HEK293 (cell line): ENCODE results near the gene SRMS.

Source experiments
- OSR2 ChIP-seq: fragments of 450-650 bp; formaldehyde crosslinking; IDR thresholded peaks from 2 replicates; pipeline ENCODE4 v1.5.1; 2016; ENCODE audit warnings: missing biosample characterization, missing genetic modification characterization
- SALL2 ChIP-seq: fragments of 450-650 bp; formaldehyde crosslinking; IDR thresholded peaks from 2 replicates; pipeline ENCODE4 v1.5.0; 2017; ENCODE audit warnings: missing biosample characterization, mild to moderate bottlenecking, missing genetic modification characterization, borderline replicate concordance
- TCF7L2 ChIP-seq: IDR thresholded peaks from 2 replicates; pipeline ENCODE4 v1.6.1; 2011; ENCODE audit warnings: low read depth, mild to moderate bottlenecking, inconsistent platforms, low read length, moderate library complexity, borderline replicate concordance
- ZNF155 ChIP-seq: fragments of 450-650 bp; formaldehyde crosslinking; IDR thresholded peaks from 2 replicates; pipeline ENCODE4 v1.5.1; 2016; ENCODE audit warnings: missing biosample characterization, missing genetic modification characterization
- ZNF184 ChIP-seq: fragments of 450-650 bp; IDR thresholded peaks from 2 replicates; pipeline ENCODE4 v1.5.1; 2018; ENCODE audit warnings: missing biosample characterization, mild to moderate bottlenecking, missing genetic modification characterization
- ZNF274 ChIP-seq, 2 experiments: fragments of 200-500 bp in 1 of 2; fragments of 450-650 bp in 1 of 2; sonication (Bioruptor generic) in 1 of 2; formaldehyde crosslinking in 1 of 2; IDR thresholded peaks; 2 replicates each; pipeline versions ENCODE4 v1.5.1 to v1.6.1; 2014 to 2016; ENCODE audit warnings: borderline replicate concordance in 1 of 2, inconsistent platforms in 1 of 2, low read length in 1 of 2, missing biosample characterization in 1 of 2, missing genetic modification characterization in 1 of 2
- ZNF501 ChIP-seq: fragments of 450-650 bp; formaldehyde crosslinking; IDR thresholded peaks from 2 replicates; pipeline ENCODE4 v1.5.1; 2016; ENCODE audit warnings: missing biosample characterization, missing genetic modification characterization
- ZNF791 ChIP-seq: fragments of 450-650 bp; formaldehyde crosslinking; IDR thresholded peaks from 2 replicates; pipeline ENCODE4 v1.5.1; 2016; ENCODE audit warnings: missing biosample characterization, missing genetic modification characterization
- TF ChIP-seq, protein P1 (sequence below): fragments of 450-650 bp; formaldehyde crosslinking; IDR thresholded peaks from 2 replicates; pipeline ENCODE4 v1.5.1; 2016; ENCODE audit warnings: missing biosample characterization, missing genetic modification characterization
- TF ChIP-seq, protein P2 (sequence below): fragments of 450-650 bp; formaldehyde crosslinking; IDR thresholded peaks from 2 replicates; pipeline ENCODE4 v1.5.1; 2016; ENCODE audit warnings: missing biosample characterization, missing genetic modification characterization

DNA sequence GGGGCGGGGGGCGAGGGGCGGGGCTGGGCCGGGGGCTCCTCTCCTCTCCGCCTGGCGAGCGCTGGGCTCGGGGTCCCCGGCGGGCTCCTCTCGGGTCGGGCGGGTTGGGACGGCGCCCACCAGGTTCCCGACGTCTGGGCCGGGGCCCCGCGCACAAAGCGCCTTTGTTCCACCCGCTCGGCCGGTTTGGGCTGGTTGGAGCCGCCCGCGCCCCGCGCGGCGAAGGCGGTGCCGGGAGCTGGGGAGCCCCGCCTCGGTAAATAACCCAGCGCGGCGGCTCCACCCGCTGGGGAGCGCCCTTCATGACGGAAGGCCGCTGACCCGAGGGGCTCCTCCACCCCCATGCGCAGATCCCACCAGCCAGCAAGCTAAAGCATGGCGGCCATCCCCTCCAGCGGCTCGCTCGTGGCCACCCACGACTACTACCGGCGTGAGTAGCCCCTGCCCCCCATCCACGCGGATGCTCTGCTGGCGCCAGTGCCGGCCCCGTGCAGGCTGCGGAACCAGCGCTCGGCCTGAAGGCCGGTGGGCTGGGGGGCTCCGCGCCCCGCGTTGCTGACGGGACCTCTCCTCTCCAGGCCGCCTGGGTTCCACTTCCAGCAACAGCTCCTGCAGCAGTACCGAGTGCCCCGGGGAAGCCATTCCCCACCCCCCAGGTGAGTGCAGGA is 26.5 kb downstream of the SRMS start:
- TF ChIP-seq, protein P1, sequence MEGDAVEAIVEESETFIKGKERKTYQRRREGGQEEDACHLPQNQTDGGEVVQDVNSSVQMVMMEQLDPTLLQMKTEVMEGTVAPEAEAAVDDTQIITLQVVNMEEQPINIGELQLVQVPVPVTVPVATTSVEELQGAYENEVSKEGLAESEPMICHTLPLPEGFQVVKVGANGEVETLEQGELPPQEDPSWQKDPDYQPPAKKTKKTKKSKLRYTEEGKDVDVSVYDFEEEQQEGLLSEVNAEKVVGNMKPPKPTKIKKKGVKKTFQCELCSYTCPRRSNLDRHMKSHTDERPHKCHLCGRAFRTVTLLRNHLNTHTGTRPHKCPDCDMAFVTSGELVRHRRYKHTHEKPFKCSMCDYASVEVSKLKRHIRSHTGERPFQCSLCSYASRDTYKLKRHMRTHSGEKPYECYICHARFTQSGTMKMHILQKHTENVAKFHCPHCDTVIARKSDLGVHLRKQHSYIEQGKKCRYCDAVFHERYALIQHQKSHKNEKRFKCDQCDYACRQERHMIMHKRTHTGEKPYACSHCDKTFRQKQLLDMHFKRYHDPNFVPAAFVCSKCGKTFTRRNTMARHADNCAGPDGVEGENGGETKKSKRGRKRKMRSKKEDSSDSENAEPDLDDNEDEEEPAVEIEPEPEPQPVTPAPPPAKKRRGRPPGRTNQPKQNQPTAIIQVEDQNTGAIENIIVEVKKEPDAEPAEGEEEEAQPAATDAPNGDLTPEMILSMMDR (tag by site-specific recombination) = no peak; the same call in 1 of the 2 replicates
- TF ChIP-seq ZNF274 (IDR thresholded peaks at IDR 0.05; ENCODE audit: low read length) (no peak), ZNF274 (tag by site-specific recombination; IDR thresholded peaks at IDR 0.05; ENCODE audit: borderline replicate concordance) (no peak), ZNF155 (tag by site-specific recombination) (no peak), ZNF501 (tag by site-specific recombination) (no peak), ZNF791 (no peak), OSR2 (tag by site-specific recombination) (no peak), TCF7L2 (no peak), SALL2 (tag by site-specific recombination) (no peak), ZNF184 (tag by site-specific recombination) (no peak)
- TF ChIP-seq, protein P2, sequence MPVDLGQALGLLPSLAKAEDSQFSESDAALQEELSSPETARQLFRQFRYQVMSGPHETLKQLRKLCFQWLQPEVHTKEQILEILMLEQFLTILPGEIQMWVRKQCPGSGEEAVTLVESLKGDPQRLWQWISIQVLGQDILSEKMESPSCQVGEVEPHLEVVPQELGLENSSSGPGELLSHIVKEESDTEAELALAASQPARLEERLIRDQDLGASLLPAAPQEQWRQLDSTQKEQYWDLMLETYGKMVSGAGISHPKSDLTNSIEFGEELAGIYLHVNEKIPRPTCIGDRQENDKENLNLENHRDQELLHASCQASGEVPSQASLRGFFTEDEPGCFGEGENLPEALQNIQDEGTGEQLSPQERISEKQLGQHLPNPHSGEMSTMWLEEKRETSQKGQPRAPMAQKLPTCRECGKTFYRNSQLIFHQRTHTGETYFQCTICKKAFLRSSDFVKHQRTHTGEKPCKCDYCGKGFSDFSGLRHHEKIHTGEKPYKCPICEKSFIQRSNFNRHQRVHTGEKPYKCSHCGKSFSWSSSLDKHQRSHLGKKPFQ = no peak
